ENCODE measurements around the gene PDE4D.

The PDE4D gene

DNA sequence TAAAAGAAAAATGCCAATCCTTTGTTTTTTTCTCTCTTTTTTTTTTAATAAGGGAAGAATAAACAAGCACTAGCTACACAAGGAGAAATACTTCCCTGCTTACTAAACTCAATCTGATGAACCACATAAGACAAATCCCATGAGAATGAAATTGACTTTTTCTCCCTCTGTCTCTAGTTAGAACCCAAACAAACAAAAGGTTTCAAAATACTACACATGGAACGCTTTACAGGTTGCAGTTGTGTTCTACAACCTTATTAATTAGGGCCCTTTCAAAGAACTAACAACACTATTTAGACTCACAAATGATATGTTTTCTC, 124.5 kb downstream of the PDE4D start:
- H3K27ac ChIP-seq, result peak overlapping the region; percentile 6 to 36

DNA sequence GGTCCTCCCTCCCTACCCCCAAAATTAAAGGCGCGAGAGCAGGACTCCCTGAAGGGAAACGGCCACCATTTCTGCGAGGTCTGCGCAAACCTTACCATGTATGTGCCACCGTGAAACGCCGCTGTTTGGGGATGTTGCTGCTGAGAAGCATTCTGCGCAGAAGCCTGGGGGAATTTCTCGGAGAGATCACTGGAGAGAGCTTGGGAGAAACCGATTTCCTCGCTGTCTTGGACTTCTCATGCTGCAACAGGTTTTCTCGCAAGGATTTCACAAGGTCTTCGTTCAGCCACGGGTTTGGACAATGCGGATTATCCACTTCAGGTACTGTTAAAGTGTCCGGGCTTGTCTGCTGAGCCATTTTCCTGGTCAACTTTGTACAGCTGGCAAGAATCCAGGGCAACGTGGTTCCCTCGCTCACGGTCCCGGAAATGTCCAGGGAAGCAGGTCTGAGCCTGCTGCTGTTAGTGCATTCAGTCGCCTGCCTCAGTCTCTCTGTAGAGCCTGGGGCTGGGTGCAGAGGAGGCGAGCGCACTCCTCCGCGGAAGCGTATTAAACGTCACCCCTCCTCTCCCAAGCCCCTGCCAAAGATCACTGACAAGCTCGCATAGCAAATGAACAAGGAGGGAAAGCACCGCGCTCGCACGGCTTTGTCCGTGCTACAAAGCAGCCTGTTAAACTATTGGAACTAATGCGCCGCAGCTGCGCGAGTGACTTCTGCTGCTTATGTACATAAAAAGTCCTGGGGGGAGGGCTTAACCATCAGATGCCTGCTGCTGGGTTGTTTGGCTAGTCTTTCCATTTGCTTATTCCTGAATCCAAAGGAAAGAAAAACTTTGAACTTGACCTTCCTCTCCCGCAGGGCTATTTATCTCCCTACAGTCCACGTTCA, 125.1 kb downstream of the PDE4D start:
- TF ChIP-seq, protein P1, sequence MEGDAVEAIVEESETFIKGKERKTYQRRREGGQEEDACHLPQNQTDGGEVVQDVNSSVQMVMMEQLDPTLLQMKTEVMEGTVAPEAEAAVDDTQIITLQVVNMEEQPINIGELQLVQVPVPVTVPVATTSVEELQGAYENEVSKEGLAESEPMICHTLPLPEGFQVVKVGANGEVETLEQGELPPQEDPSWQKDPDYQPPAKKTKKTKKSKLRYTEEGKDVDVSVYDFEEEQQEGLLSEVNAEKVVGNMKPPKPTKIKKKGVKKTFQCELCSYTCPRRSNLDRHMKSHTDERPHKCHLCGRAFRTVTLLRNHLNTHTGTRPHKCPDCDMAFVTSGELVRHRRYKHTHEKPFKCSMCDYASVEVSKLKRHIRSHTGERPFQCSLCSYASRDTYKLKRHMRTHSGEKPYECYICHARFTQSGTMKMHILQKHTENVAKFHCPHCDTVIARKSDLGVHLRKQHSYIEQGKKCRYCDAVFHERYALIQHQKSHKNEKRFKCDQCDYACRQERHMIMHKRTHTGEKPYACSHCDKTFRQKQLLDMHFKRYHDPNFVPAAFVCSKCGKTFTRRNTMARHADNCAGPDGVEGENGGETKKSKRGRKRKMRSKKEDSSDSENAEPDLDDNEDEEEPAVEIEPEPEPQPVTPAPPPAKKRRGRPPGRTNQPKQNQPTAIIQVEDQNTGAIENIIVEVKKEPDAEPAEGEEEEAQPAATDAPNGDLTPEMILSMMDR (IDR thresholded peaks at IDR 0.05), result no peak
- H3K36me3 ChIP-seq, result no peaks in the 10 kb centered on the region
- H3K9me3 ChIP-seq, result no peaks in the 10 kb centered on the region
- intact Hi-C loops (cut with DNase I; ENCODE audit: low total_unique reads), result no loop called here
- peak overlapping the region; percentile 46 to 57 for H3K4me3 ChIP-seq
- H3K4me1 ChIP-seq, result peaks cover 0 to 43% (median 10%) of the 10 kb centered on the region in 4 donors
- no peaks in the 10 kb centered on the region for H3K27me3 ChIP-seq
- peak overlapping the region; percentile 6 to 36 for H3K27ac ChIP-seq
- peak; percentile 52 to 70 for DNase-seq

More for the DNA sequence above, 124.5 kb downstream of the PDE4D start:
- TF ChIP-seq, protein P1 (IDR thresholded peaks at IDR 0.05), result no peak
- intact Hi-C loops (cut with DNase I; ENCODE audit: low total_unique reads), result no loop called here
- Histone ChIP-seq H3K27me3 (no peaks in the 10 kb centered on the region), H3K4me1 (peaks cover 0 to 46% (median 10%) of the 10 kb centered on the region in 4 donors), H3K4me3 (peak overlapping the region; percentile 46 to 57), H3K9me3 (no peaks in the 10 kb centered on the region), H3K36me3 (no peaks in the 10 kb centered on the region)
- no peak for DNase-seq

DNA sequence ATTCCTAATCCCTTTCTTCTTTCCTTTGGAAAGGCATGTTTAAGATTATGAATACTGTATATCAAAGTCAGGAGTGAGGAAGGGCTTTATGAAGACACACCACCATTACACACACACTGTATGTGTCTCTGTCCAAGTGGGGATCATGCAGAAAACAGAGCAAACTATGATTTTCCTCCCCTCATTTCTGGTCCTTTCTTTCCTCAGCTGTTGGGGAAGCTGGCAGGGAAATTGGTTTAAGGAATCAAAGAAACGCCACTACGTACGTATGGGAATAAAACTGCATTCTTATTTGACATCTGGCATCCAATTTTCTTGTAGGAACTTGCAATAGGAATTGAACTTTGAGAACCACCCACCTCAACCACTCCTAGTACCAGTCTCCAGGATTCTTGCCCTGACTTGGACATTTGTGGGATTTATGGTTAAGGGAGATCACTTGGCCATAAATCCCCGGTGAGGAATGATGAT, 125.8 kb downstream of the PDE4D start:
- H3K27ac ChIP-seq, result peak overlapping the region; percentile 6 to 36
- H3K36me3 ChIP-seq, result no peaks in the 10 kb centered on the region
- no peaks in the 10 kb centered on the region for H3K27me3 ChIP-seq
- intact Hi-C loops (cut with DNase I; ENCODE audit: low total_unique reads), result no loop called here
- peaks cover 0 to 37% (median 10%) of the 10 kb centered on the region in 4 donors for H3K4me1 ChIP-seq
- peak overlapping the region; percentile 46 to 57 for H3K4me3 ChIP-seq
- no peak for DNase-seq
- TF ChIP-seq, protein P1 (IDR thresholded peaks at IDR 0.05), result no peak
- H3K9me3 ChIP-seq, result no peaks in the 10 kb centered on the region

DNA sequence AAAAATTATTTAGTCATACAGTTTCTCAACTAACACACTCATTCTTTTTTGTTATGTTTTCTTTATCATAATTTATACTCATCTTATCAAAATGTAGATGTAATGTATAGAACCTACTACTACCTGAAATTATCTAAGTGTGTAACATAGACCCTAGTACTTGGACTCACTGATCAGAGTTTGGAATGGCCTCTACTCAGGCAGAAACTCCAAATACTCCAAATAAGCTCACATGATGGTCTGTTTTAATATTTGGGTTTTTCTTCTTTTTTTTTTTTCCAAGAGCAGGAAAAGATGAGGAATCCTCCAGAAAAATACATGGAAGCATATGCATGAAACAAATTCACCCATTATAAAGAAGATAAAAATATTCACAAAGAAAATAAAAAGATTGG, 126.3 kb downstream of the PDE4D start:
- peaks cover 0 to 32% (median 10%) of the 10 kb centered on the region in 4 donors for H3K4me1 ChIP-seq
- DNase-seq, result no peak
- H3K27ac ChIP-seq, result no peak overlapping the region

DNA sequence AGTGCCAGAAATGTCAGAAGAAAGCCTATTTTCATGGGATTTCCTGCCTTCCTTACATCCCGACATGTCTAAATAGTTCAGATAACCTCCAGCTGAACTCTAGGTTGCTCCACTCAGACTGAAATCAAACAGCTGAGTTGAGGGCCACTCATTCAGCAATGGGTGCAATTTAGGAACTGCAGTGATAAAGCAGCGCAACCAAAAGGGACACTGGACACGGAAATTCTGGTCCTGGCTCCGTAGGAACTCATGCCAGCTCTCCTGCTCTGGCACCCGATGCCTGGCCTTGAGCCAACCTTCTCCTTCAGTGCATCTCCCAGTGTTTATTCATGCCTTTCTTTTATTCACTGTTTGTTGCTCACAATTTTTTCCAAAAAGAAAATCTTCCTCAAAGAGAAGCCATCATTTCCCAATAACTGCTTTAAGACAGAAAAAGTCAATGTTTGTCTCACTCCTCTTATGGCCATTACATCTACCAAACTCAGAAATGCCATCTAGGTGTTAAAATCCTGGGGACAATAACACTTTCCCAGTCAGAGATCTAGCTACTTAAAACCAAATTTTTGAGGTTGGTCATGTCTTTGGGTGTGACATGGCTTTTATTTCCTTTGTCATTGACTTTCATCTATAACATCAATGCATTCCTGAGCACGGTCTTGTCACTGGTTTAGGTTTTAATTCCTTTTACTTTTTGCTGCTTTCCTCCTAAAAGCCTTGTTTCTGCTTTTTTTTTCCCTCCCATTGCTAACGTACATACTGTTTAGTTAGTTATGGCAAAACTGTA, 126.9 kb downstream of the PDE4D start:
- H3K36me3 ChIP-seq, result no peaks in the 10 kb centered on the region
- DNase-seq, result peak in 1 of 2 donors; percentile 23
- H3K4me1 ChIP-seq, result peaks cover 0 to 29% (median 10%) of the 10 kb centered on the region in 4 donors
- H3K4me3 ChIP-seq, result no peak overlapping the region
- TF ChIP-seq, protein P1 (IDR thresholded peaks at IDR 0.05), result no peak
- no peak overlapping the region for H3K27ac ChIP-seq
- no peaks in the 10 kb centered on the region for H3K9me3 ChIP-seq
- intact Hi-C loops (cut with DNase I; ENCODE audit: low total_unique reads), result no loop called here
- no peaks in the 10 kb centered on the region for H3K27me3 ChIP-seq

More for the DNA sequence above, 126.3 kb downstream of the PDE4D start:
- no peaks in the 10 kb centered on the region for H3K36me3 ChIP-seq
- TF ChIP-seq, protein P1 (IDR thresholded peaks at IDR 0.05), result no peak
- H3K27me3 ChIP-seq, result no peaks in the 10 kb centered on the region
- H3K4me3 ChIP-seq, result no peak overlapping the region
- H3K9me3 ChIP-seq, result no peaks in the 10 kb centered on the region
- intact Hi-C loops (cut with DNase I; ENCODE audit: low total_unique reads), result no loop called here

Measured in tibial artery (tissue), 4 donors.